HG03439 (cell line): ENCODE results near the gene SERTM2.
"Not testable (repeated sequence)": the region's sequence is repeated elsewhere in the genome, so short reads cannot be mapped to it uniquely, and the experiment has no call there.

Experiments used
- ATAC-seq: cut with Tn5 transposase; IDR thresholded peaks from one replicate; pipeline ENCODE4 v1.9.1; 2021; ENCODE audit warnings: mild to moderate bottlenecking, moderate library complexity; ENCODE audit not compliant: unreplicated experiment

Gene SERTM2

DNA sequence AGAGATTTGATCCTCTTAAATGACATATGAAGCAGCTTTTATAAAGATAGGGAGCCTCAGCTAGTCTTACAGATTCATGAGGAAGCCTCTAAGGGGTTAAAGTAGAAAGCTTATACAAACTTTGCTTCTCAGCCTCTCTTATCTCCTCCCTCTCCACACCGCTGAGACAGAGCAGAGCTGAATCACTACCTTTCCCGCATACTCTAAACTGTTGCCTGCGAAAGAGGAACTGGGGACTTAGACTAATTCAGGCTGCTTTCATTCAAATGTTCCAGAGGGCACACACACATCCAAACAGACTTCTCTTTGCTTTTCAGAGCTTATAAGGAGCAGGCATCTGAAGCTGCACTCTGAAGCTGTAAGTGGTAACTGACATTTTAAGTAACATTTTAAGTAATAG lies at the start of gene SERTM2:
SERTM2 (plus strand) TSS at position 169 of the 400 bp plus-strand sequence. CDS start 7,213 bp downstream, outside the sequence.
- no peak for ATAC-seq

DNA sequence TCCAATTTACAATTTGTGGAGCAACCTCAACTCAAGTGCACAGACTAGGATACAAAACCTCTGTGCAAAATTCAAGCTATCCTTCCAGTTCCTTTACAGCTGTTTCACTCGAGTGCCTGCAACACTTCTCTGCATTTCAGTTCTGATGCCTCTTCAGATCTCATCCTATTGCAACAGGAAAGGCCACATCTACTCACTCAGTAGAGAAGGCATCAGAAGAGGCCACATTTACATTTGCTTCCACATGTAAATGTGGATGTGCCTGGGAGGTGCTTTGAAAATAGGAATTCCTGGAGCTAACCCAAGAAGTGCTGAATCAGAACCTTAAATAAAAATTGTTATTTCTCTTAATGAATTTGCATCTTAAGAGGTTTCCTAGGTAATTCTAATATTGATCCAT lies 45.8 kb upstream of the SERTM2 start:
- no peak for ATAC-seq

DNA sequence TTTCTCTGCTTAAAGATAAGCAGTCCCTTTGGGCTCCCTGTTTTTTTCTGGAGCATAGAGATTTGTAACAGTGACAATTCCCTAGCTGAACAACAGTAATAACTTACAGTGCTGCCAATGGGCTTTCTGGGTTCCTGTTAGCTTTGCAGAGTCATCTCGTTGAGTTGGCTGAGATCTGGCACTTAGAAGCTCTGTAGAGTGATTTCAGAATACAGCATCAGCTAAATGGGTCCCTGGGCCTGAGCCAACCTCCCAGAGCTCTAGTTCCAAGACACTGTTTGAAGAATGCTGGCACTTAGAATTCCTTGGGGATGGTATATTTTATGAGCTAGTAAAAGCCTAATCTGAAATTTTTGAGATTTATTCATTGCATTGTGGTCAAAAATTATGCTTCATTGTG lies 43.5 kb upstream of the SERTM2 start:
- no peak for ATAC-seq

DNA sequence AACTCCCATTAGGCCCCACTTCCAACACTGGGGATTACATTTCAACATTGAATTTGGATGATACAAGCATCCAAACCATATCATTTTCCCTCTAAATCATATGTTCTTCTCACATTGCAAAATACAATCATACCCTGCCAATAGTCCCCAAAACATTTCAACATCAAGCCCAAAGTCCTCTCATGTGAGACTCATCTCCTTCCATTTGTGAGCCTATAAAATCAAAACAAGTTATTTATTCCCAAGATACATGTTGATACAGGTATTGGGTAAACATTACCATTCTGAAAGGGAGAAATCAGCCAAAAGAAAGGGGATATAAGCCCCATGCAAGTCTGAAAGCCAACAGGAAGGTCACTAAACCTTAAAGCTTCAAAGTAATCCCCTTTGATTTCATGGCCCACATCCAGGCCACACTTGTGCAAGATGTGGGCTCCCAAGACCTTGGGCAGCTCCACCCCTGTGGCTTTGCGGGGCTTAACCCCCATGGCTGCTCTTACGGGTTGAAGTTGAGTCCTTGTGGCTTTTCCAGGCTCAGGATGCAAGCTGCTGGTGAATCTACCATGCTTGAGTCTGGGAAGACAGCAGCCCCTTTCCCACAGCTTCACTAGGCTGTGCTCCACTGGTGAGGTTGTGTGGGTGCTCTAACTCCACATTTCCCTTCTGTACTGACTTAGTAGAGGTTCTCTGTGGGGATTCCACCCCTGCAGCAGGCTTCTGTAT lies 40.6 kb upstream of the SERTM2 start:
- ATAC-seq: no peak

DNA sequence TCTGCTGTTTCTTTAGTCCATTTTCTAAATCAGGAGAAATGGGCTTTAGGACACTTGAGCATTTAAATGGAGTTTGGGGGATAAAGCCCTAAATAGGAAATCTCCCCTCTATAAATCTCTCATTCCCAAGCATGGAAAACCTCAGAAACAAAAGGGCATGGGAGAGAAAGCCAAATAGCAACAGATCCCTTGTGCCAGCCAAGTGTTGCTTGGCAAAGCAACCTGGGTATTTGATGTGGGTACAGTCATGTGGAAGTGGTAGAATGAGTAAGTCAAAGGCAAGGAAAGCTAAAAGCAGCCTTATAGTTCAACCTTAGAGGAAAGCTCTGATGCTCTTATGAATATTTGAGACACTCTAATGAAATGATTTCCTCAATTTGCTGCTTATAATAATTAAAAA lies 29.5 kb upstream of the SERTM2 start:
- ATAC-seq: no peak

DNA sequence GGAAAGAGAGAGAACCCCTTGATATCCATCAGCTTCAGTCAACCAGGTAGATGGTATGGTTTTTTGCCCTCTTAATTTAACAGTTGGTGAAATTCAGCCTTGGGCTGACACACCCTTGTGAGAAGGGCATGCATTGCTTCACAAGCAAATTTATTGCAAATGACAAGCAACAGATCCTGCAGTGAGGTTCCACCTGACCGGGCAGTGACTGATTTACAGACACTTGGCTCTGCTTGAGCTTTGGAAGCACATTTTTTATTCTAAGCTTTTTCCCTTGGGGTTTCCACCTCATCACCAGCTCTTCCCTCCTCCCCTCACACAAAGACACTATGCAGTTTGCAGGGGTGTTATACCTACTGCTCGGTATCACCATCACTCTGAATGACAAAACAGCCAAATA lies 28.3 kb upstream of the SERTM2 start:
- no peak for ATAC-seq

DNA sequence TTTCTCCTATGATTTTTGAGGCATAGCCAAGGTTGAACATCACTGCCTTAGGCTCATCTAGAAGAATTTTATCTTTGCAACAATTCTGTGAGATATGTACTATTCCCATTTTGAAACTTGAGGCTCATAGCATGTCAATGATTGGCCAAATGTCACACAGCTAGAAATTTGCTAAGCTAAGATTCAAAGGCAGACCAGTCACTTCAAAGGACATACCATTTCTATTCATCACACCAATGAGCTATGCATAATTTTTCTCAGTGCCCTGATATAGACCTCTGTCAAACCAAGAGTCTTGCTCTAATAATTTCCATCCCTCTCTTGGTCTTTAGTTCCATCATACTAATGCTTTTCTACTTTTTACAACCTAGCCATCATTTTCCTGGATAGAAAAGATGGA lies 27.6 kb upstream of the SERTM2 start:
- ATAC-seq: no peak

DNA sequence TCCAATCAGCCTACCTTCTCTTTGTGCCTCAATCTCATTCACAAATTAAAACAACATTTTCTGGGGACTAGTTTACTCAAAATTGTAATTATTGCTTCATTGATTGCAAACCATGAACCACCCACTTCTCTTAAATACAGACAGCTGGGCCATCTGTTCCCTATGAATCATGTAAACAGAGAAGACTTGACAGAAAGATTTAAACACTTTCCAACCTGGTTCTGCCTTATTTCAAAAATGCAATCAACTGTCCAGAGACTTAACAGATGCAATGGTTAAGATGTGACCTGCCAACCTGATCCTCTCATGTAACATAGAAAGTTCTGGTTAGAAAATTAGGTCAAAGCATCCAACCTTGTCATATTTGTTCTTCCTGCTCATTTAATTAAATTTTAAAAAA lies 20.8 kb upstream of the SERTM2 start:
- ATAC-seq: no peak

DNA sequence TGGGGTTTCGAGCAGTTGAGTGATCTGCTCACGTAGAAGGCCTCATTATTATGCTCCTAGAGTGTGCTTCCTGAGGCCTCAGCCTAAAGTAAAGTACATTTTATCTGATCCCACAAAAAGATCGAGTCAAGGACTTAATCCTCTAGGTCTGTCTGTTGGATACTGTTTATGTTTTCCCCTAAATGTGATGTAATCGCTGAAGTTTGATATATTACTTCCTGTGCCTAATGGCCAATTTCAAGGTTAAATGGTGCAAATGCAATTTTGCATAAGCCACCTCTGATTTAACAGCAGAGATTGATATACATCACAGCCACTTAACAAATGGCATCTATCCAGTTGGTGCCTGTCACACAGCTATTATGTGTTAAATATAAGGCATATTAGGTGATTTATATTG lies 19.4 kb upstream of the SERTM2 start:
- ATAC-seq: no peak

DNA sequence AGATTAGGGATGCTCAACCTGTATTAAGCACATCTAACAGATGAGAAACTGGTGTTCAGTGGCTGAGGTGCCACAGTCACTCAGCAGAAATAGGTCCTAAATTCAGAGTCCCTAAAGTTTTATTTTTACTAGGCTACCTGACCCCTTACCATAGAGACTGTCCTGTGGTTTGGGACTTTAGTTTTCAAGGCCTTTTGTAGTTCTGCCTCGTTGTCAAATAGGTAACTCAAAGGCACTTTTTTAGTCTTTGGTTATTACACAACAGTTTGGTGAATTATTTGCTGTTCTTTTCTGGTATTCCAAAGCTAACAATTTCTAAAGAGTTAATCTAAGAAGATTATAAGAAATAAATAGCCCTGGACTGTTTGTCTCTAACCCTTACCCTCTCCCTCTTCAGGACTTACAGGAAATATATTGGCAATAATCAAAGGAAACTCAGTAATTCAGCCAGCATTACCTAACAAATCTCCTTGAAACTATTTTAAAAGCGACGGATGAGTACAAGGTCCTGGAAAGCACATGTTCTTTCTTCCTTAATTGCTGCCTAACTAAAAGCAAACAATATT lies 12.8 kb upstream of the SERTM2 start:
- no peak for ATAC-seq

DNA sequence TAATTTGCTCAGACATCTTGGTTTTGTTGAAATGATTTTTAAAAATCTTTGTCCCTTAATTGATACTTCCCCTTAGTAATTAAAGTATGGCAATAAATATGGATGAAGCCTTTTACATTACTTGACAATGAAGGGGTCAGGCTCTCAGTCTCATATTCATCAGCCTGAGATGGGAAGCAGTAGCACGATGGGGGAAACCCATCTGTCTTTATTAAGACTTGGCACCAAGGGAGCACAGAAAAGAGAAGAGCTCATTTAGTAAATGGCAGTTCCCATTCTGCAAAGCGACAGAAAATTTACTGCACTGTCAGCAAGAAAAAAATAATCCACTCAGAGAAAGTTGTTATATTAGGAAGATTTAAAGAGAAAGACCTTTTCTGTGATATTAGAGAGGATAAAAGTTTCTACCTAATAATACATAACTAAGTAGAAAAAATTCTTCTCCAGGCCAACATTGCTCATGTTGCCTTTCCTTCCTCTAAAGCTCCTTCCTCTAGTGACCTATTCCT lies 7.9 kb upstream of the SERTM2 start:
- ATAC-seq: no peak

DNA sequence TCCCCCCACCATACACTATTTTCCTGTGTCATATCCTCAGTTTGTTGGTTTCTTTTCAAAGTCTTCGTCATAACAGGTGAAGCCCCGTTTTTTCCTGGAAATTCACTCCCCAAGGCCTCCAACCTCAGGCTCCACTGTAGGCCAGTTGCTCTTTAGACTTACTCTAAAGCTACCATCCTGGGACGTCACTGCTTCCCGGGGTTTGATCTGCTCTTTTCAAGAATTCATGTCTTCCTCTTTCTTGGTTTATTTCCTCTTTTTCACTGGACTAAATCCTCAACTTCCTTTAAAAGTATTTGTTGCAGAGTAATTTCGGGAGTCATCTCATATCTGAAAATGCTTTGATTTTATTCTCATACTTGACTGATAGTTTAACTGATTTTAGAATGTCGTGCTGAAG lies 6.5 kb upstream of the SERTM2 start:
- no peak for ATAC-seq

DNA sequence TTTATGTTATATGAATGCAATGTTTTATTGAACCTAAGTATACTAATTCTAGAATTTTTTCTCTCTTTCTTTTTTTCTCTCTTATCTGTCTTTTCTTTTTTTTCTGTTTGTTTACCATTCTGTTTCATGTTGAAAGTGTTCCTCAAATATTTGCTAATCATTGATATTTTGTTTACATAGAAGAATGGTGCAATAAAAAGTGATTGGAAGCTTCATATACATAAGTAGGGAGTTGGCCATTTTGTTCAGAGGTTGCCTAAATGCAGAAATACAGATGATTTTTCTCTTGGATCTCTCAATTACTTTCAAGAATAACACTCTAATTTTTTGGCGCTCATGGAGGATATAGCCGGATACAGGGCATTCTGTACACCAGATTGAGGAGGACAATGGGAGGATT lies 5.7 kb upstream of the SERTM2 start:
- ATAC-seq: no peak

DNA sequence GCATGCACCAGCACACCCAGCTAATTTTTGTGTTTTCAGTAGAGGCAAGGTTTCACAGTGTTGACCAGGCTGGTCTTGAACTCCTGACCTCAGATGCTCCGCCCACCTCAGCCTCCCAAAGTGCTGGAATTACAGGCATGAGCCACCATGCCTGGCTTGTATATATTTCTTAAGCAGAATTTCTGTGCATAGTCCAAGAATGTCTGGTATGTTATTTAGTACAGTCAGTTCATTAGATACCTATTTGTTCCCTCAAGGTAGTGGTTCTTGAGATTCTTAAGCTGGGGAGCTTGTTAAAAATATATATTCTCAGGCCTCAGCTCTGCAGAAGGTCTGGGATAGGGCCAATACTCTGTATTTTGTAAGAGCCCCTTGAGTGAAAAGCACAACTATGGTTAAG lies 4.6 kb upstream of the SERTM2 start:
- no peak for ATAC-seq

DNA sequence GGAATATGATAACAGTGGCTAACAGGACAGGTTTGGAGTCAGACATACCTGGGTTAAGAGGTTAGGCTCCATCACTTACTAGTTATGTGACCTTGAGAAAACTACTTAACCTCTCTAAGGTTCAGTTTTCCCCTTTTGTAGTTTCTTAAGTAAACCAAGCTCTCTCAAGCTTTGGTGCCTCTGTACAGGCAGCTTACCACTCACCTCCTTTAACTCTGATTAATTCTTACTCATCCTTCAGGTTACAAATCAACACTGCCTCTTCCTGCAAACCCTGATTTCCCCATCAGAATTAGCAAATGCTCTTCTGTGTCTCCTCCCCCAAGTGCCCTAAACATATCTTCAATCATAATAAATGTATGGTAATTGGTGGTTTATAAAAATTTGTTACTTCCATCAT lies 3.5 kb upstream of the SERTM2 start:
- ATAC-seq: no peak

DNA sequence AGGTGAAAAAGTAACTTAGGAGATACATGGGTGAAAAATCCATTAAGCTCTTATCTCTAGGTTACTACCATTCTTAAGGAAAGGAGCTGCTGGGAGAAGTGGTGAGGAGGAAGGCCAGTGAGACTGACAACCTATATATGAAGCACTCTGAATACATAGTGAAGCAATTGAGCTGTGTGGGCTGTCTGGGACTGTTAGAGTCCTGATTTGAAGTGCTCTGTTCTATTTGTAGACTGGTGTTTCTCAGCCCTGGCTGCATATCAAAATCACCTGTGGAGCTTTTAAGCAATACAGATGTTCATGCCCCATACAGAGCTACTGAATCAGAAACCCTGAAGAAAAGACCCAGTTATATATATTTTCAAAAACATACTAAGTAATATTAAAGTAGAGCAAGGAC lies 3.9 kb downstream of the SERTM2 start:
- no peak for ATAC-seq

DNA sequence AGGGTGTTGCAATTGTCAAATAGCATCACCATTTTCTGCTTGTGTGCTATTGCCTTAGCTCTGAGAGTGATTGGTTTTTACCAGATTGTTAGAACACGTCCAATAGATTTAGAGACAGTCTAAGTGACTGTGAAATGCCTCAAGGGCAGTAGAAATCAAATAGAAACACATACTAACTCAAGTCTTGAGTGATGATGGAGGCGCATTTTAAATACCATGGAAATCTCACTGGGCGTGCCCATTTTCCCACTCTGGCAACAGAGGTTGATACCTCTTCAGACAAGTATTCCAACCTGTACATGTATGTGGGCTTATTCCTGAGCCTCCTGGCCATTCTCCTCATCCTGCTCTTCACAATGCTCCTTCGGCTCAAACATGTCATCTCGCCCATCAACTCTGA lies 7.2 kb downstream of the SERTM2 start:
- ATAC-seq: no peak

DNA sequence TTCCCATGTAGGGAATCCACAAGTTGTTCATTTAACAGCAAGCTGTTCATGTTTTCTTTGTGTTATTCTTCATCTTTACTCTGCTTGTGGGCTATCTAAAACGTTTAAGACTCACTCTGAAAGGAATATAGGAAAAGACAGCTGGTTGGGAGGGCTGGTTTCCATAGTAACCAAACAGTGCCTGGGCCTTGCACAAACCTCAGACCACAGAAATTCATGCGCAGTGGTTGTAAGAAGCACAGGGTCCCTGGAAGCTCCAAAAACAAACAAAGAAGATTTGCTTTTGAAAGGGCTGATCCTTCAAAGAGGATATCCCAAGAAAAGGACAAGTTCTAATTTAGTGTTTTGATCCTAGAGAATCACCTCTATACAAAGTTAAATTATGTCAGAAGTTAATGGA lies 7.8 kb downstream of the SERTM2 start:
- no peak for ATAC-seq

DNA sequence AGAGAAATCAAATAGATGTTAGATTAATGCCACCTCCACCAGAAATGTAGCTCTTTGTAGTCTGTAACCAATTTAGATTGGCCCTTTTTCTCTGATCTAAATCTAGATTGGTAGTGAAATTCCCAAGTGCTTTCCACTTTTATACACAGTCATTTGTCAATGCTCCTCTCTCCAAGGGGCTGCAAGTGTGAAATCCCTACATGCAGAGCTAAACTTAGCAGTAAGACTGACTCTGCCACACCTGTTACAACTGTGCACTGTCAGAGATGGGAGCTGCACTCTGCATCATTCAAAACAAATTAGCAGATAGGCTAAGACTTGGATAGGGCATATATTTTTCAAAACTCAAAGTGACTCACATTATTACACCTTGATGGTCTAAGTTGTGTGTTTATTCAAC lies 9.1 kb downstream of the SERTM2 start:
- no peak for ATAC-seq

DNA sequence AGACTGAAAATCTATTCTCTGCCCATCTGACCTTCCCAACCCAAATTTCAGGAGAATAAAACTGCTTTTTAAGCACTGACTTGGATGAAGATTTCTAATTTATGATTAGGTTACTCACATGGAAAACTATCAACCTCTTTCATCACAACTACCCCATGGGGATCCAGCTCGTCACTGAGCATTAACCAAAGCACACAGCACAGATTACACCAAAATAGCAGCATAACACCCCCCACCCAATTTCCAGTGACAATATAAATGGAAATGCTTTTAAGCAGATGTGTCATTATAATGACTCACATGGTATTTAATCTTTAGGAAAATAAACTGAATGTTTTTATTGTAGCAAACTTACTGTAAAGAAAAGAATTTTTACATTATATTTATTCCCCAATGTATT lies 9.7 kb downstream of the SERTM2 start:
- no peak for ATAC-seq

DNA sequence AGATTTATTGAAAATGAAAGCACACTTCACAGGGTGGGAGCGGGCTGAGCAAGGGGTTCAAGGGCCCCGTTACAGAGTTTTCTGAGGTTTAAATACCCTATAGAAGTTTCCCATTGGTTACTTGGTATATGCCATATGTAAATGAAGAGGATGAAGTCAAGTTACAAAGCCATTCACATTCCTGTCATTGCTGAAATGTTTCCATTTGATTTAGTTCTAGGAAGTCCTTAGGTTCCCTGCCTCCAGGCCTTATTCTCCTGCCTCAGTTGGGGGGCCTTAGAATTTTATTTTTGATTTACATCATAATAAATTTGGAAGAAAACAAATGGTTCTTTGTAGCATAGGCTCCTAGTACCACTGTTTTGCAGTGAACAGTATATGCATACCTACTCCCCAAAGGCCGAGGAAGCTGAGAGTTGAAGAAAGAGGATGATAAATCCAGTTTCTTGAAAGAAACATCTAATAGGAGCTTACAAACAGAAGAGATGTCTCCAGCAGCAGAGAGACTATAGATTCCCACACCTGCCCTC lies 31.8 kb downstream of the SERTM2 start:
- ATAC-seq: no peak

DNA sequence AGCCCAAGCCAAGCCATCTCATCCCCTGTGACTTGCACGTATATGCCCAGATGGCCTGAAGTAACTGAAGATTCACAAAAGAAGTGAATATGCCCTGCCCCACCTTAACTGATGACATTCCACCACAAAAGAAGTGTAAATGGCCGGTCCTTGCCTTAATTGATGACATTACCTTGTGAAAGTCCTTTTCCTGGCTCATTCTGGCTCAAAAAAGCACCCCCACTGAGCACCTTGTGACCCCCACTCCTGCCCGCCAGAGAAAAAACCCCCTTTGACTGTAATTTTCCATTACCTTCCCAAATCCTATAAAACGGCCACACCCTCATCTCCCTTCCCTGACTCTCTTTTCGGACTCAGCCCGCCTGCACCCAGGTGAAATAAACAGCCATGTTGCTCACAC lies 37.8 kb downstream of the SERTM2 start:
- not testable (repeated sequence) for ATAC-seq
